VCaP (cell line): Measurements from ENCODE around the gene SNX24.
"Not testable (repeated sequence)": the region's sequence is repeated elsewhere in the genome, so short reads cannot be mapped to it uniquely, and the experiment has no call there.

Experiments
- H3K27ac ChIP-seq: fragments of 450-650 bp; 2 replicates; pipeline ENCODE4 v1.5.1; 2017
- CTCF ChIP-seq: fragments of 450-650 bp; conservative IDR thresholded peaks from 2 replicates; pipeline ENCODE4 v1.5.1; 2017; ENCODE audit warnings: mild to moderate bottlenecking, moderate library complexity

SNX24 gene

GRCh38 chr5:122906768-122907167, 61.4 kb downstream of the SNX24 start:
- H3K27ac ChIP-seq = no peak overlapping the region

GRCh38 chr5:122907276-122907675, 61.9 kb downstream of the SNX24 start:
- TF ChIP-seq CTCF = no peak
- no peak overlapping the region for H3K27ac ChIP-seq

More at GRCh38 chr5:122906768-122907167, 61.4 kb downstream of the SNX24 start:
- no peak for TF ChIP-seq CTCF

GRCh38 chr5:122908108-122908507, 62.7 kb downstream of the SNX24 start:
- TF ChIP-seq CTCF = no peak
- no peak overlapping the region for H3K27ac ChIP-seq

GRCh38 chr5:122908662-122909061, 63.2 kb downstream of the SNX24 start:
- no peak for TF ChIP-seq CTCF
- H3K27ac ChIP-seq = no peak overlapping the region

GRCh38 chr5:122909470-122910100, 64.2 kb downstream of the SNX24 start:
- no peak overlapping the region for H3K27ac ChIP-seq
- no peak for TF ChIP-seq CTCF

GRCh38 chr5:122913436-122913835, 68.0 kb downstream of the SNX24 start:
- H3K27ac ChIP-seq = not testable (repeated sequence)

GRCh38 chr5:122915717-122916461, 70.5 kb downstream of the SNX24 start:
- peak overlapping the region; percentile 29; the same call in 1 of the 2 replicates for H3K27ac ChIP-seq
- TF ChIP-seq CTCF = no peak

- no peak for TF ChIP-seq CTCF
- H3K27ac ChIP-seq = no peak overlapping the region
These were observed 71.1 kb downstream of the SNX24 start for GRCh38 chr5:122916490-122916889.
